SH-SY5Y (cell line): ENCODE data around the gene LSR.

Experiments
- GATA2 ChIP-seq: IDR thresholded peaks from 2 replicates; pipeline ENCODE4 v1.6.1; 2011; ENCODE audit warnings: mild to moderate bottlenecking, low read depth, low read length
- GATA3 ChIP-seq: IDR thresholded peaks from 2 replicates; pipeline ENCODE4 v1.6.1; 2011; ENCODE audit warnings: low read depth, mild to moderate bottlenecking, low read length, moderate library complexity

The LSR gene

GRCh38 chr19:35279374-35279773 lies 30.6 kb downstream of the LSR start:
- no peak for TF ChIP-seq GATA2
- TF ChIP-seq GATA3: no peak

GRCh38 chr19:35279985-35280821 lies 31.4 kb downstream of the LSR start:
- TF ChIP-seq GATA3 (no peak), GATA2 (no peak)

- no peak for TF ChIP-seq GATA3
These were observed 32.5 kb downstream of the LSR start for GRCh38 chr19:35281303-35281702.

GRCh38 chr19:35284153-35285094 lies 35.6 kb downstream of the LSR start:
- TF ChIP-seq GATA2 (no peak), GATA3 (no peak)

- TF ChIP-seq GATA2 (no peak), GATA3 (no peak)
These were observed 36.3 kb downstream of the LSR start for GRCh38 chr19:35285095-35285449.

GRCh38 chr19:35287713-35288112 lies 38.9 kb downstream of the LSR start:
- TF ChIP-seq GATA2 (no peak), GATA3 (no peak)

- TF ChIP-seq GATA2 (no peak), GATA3 (no peak)
These were observed 39.5 kb downstream of the LSR start for GRCh38 chr19:35288331-35288730.

- no peak for TF ChIP-seq GATA2
- no peak for TF ChIP-seq GATA3
These were observed 40.1 kb downstream of the LSR start for GRCh38 chr19:35288906-35289305.

GRCh38 chr19:35290381-35291127 lies 41.8 kb downstream of the LSR start:
- no peak for TF ChIP-seq GATA2
- no peak for TF ChIP-seq GATA3

GRCh38 chr19:35291259-35291658 lies 42.5 kb downstream of the LSR start:
- TF ChIP-seq GATA3 (no peak), GATA2 (no peak)

GRCh38 chr19:35291916-35292315 lies 43.1 kb downstream of the LSR start, which contains the start of gene MAG:
TSS of gene MAG (plus strand) at chr19:35292161. CDS start at chr19:35295409, 3,248 bp downstream.
- TF ChIP-seq GATA2 (no peak), GATA3 (no peak)

GRCh38 chr19:35292421-35293362 lies 43.9 kb downstream of the LSR start:
- TF ChIP-seq GATA2 (no peak), GATA3 (no peak)

GRCh38 chr19:35293363-35293739 lies 44.5 kb downstream of the LSR start:
- no peak for TF ChIP-seq GATA3
- no peak for TF ChIP-seq GATA2
